Measurements from ENCODE around the gene OR10K2. TPM values are rescaled to one million over a fixed set of nuclear protein-coding genes. Genes with fewer than 3 reads are reported as not detected.

Gene OR10K2
- total and polyA plus RNA-seq, 4 donors, result not detected

GRCh38 chr1:158414651-158415345, 11.2 kb downstream of the OR10K2 start:
- H3K36me3 ChIP-seq (ENCODE audit: control insufficient read depth in 4 of 4, insufficient read depth in 3 of 4, low read depth in 1 of 4, low read length in 3 of 4), result no peaks in the 10 kb centered on the region
- no peaks in the 10 kb centered on the region for H3K4me1 ChIP-seq (ENCODE audit: control insufficient read depth in 4 of 4, insufficient read depth in 4 of 4, low read length in 3 of 4)
- H3K27ac ChIP-seq (ENCODE audit: low read depth in 1 of 2, low read length in 2 of 2), result no peak overlapping the region
- no peaks in the 10 kb centered on the region for H3K9me3 ChIP-seq (ENCODE audit: control insufficient read depth in 4 of 4, low read length in 3 of 4)
- H3K9ac ChIP-seq (ENCODE audit: low read depth in 1 of 2, low read length in 2 of 2), result no peak overlapping the region
- WGBS, result 83% methylated on average over 4 of the region's 4 CpGs
- no peak for TF ChIP-seq GABPA (IDR thresholded peaks at IDR 0.05 in 1 of 2, conservative IDR thresholded peaks at IDR 0.05 in 1 of 2)
- TF ChIP-seq HNF4G (IDR thresholded peaks at IDR 0.05), result no peak
- TF ChIP-seq HNF4A (conservative IDR thresholded peaks at IDR 0.05), result no peak
- no peak for TF ChIP-seq RAD21 (IDR thresholded peaks at IDR 0.05)
- TF ChIP-seq TAF1 (conservative IDR thresholded peaks at IDR 0.05), result no peak
- TF ChIP-seq YY1 (IDR thresholded peaks at IDR 0.05), result no peak
- TF ChIP-seq, protein P1, sequence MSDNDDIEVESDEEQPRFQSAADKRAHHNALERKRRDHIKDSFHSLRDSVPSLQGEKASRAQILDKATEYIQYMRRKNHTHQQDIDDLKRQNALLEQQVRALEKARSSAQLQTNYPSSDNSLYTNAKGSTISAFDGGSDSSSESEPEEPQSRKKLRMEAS (IDR thresholded peaks at IDR 0.05), result no peak
- no peak for TF ChIP-seq EGR1 (IDR thresholded peaks at IDR 0.05; ENCODE audit: low read depth in 2 of 2)
- no peak for TF ChIP-seq FOXA2 (IDR thresholded peaks at IDR 0.05)
- no peak for TF ChIP-seq FOXA1 (IDR thresholded peaks at IDR 0.05)
- no peak for TF ChIP-seq SP1 (IDR thresholded peaks at IDR 0.05)
- no peak overlapping the region for H3K4me3 ChIP-seq (ENCODE audit: low read depth in 1 of 3, low read length in 3 of 3)
- DNase-seq (ENCODE audit: low spot score), result no peak
- peaks cover 0 to 7% (median 0%) of the 10 kb centered on the region in 4 donors for H3K27me3 ChIP-seq (ENCODE audit: control insufficient read depth in 4 of 4, insufficient read depth in 4 of 4, low read length in 3 of 4)

GRCh38 chr1:158407092-158407491, 18.9 kb downstream of the OR10K2 start:
- Histone ChIP-seq H3K9ac (ENCODE audit: low read depth in 1 of 2, low read length in 2 of 2) (no peak overlapping the region), H3K36me3 (ENCODE audit: control insufficient read depth in 4 of 4, insufficient read depth in 3 of 4, low read depth in 1 of 4, low read length in 3 of 4) (no peaks in the 10 kb centered on the region), H3K27me3 (ENCODE audit: control insufficient read depth in 4 of 4, insufficient read depth in 4 of 4, low read length in 3 of 4) (peaks cover 0 to 4% (median 0%) of the 10 kb centered on the region in 4 donors), H3K27ac (ENCODE audit: low read depth in 1 of 2, low read length in 2 of 2) (no peak overlapping the region), H3K9me3 (ENCODE audit: control insufficient read depth in 4 of 4, low read length in 3 of 4) (no peaks in the 10 kb centered on the region), H3K4me3 (ENCODE audit: low read depth in 1 of 3, low read length in 3 of 3) (no peak overlapping the region), H3K4me1 (ENCODE audit: control insufficient read depth in 4 of 4, insufficient read depth in 4 of 4, low read length in 3 of 4) (no peaks in the 10 kb centered on the region)
- no peak for DNase-seq (ENCODE audit: low spot score)
- no peak for TF ChIP-seq FOXA1 (IDR thresholded peaks at IDR 0.05)
- TF ChIP-seq HNF4G (IDR thresholded peaks at IDR 0.05), result no peak
- TF ChIP-seq ZBTB33 (IDR thresholded peaks at IDR 0.05), result no peak
- TF ChIP-seq CTCF (IDR thresholded peaks at IDR 0.05; ENCODE audit: low read depth, low read length, missing input control), result no peak
- no peak for TF ChIP-seq ATF3 (IDR thresholded peaks at IDR 0.05)
- TF ChIP-seq, protein P2, sequence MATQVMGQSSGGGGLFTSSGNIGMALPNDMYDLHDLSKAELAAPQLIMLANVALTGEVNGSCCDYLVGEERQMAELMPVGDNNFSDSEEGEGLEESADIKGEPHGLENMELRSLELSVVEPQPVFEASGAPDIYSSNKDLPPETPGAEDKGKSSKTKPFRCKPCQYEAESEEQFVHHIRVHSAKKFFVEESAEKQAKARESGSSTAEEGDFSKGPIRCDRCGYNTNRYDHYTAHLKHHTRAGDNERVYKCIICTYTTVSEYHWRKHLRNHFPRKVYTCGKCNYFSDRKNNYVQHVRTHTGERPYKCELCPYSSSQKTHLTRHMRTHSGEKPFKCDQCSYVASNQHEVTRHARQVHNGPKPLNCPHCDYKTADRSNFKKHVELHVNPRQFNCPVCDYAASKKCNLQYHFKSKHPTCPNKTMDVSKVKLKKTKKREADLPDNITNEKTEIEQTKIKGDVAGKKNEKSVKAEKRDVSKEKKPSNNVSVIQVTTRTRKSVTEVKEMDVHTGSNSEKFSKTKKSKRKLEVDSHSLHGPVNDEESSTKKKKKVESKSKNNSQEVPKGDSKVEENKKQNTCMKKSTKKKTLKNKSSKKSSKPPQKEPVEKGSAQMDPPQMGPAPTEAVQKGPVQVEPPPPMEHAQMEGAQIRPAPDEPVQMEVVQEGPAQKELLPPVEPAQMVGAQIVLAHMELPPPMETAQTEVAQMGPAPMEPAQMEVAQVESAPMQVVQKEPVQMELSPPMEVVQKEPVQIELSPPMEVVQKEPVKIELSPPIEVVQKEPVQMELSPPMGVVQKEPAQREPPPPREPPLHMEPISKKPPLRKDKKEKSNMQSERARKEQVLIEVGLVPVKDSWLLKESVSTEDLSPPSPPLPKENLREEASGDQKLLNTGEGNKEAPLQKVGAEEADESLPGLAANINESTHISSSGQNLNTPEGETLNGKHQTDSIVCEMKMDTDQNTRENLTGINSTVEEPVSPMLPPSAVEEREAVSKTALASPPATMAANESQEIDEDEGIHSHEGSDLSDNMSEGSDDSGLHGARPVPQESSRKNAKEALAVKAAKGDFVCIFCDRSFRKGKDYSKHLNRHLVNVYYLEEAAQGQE (IDR thresholded peaks at IDR 0.05), result no peak
- no peak for TF ChIP-seq RXRA (IDR thresholded peaks at IDR 0.05)
- TF ChIP-seq HNF4A (conservative IDR thresholded peaks at IDR 0.05), result no peak
- TF ChIP-seq TAF1 (conservative IDR thresholded peaks at IDR 0.05), result no peak
- TF ChIP-seq EGR1 (IDR thresholded peaks at IDR 0.05; ENCODE audit: low read depth in 2 of 2), result no peak
- no peak for TF ChIP-seq NR2F2 (IDR thresholded peaks at IDR 0.05)
- 83% methylated on average over 5 of the region's 5 CpGs for WGBS
